Right renal pelvis (tissue), 4 donors: ENCODE measurements around the gene ELOVL6. TPM values are rescaled to one million over a fixed set of nuclear protein-coding genes. Genes with fewer than 3 reads are reported as not detected.
A peak's percentile ranks its signal among the peaks of the same experiment; 100 is the strongest.

Experiments
- DNase-seq, 4 donors: peaks; one replicate each; pipeline ENCODE4 v3.0.0-alpha.2; 2013; ENCODE audit warnings: low read depth in 4 of 4, low spot score in 3 of 4, missing footprints in 1 of 4
- polyA plus RNA-seq, 4 donors: library from polyadenylated mRNA; unstranded; fragments of 120-200 nt; gene quantifications; one replicate each; pipeline ENCODE4 v1.2.1, GENCODE V29; 2013; ENCODE audit not compliant: insufficient read length in 4 of 4

Gene ELOVL6
- polyA plus RNA-seq, 4 donors: 26.2 to 37.9 (median 35.0) TPM

GRCh38 chr4:110130576-110131358 is 67.6 kb downstream of the ELOVL6 start:
- DNase-seq: no peak

GRCh38 chr4:110129544-110129943 is 68.9 kb downstream of the ELOVL6 start:
- DNase-seq: no peak

GRCh38 chr4:110128472-110128919 is 69.9 kb downstream of the ELOVL6 start:
- no peak for DNase-seq

- no peak for DNase-seq
Measured at GRCh38 chr4:110128029-110128428, 70.4 kb downstream of the ELOVL6 start.

- no peak for DNase-seq
Measured at GRCh38 chr4:110124711-110125110, 73.7 kb downstream of the ELOVL6 start.

GRCh38 chr4:110122201-110122600 is 76.2 kb downstream of the ELOVL6 start:
- DNase-seq: no peak

- no peak for DNase-seq
Measured at GRCh38 chr4:110120506-110120905, 77.9 kb downstream of the ELOVL6 start.

- no peak for DNase-seq
Measured at GRCh38 chr4:110119880-110120279, 78.5 kb downstream of the ELOVL6 start.

- DNase-seq: peak in 1 of 4 donors; percentile 31
Measured at GRCh38 chr4:110119337-110119736, 79.1 kb downstream of the ELOVL6 start.

GRCh38 chr4:110112056-110112455 is 86.4 kb downstream of the ELOVL6 start:
- no peak for DNase-seq

- DNase-seq: no peak
Measured at GRCh38 chr4:110109455-110109854, 89.0 kb downstream of the ELOVL6 start.

GRCh38 chr4:110108960-110109359 is 89.5 kb downstream of the ELOVL6 start:
- no peak for DNase-seq

GRCh38 chr4:110108422-110108821 is 90.0 kb downstream of the ELOVL6 start:
- no peak for DNase-seq

GRCh38 chr4:110107866-110108265 is 90.5 kb downstream of the ELOVL6 start:
- no peak for DNase-seq

- no peak for DNase-seq
Measured at GRCh38 chr4:110106931-110107296, 91.5 kb downstream of the ELOVL6 start.

GRCh38 chr4:110104661-110105060 is 93.8 kb downstream of the ELOVL6 start:
- no peak for DNase-seq

GRCh38 chr4:110099638-110100037 is 98.8 kb downstream of the ELOVL6 start:
- DNase-seq: no peak

- no peak for DNase-seq
Measured at GRCh38 chr4:110096405-110096804, 102.0 kb downstream of the ELOVL6 start.

- DNase-seq: no peak
Measured at GRCh38 chr4:110092646-110093045, 105.8 kb downstream of the ELOVL6 start.

GRCh38 chr4:110091434-110092140 is 106.8 kb downstream of the ELOVL6 start:
- no peak for DNase-seq

- DNase-seq: no peak
Measured at GRCh38 chr4:110088670-110089069, 109.7 kb downstream of the ELOVL6 start.
